H1 (cell line): Measurements from ENCODE around the gene VSIG2. TPM values are rescaled to one million over a fixed set of nuclear protein-coding genes. Genes with fewer than 3 reads are reported as not detected.
A peak's percentile ranks its signal among the peaks of the same experiment; 100 is the strongest.

Experiments used
- FOSL1 ChIP-seq: IDR thresholded peaks from 2 replicates; pipeline ENCODE4 v1.6.1; 2011; ENCODE audit warnings: mild to moderate bottlenecking, low read depth, low read length, moderate library complexity; ENCODE audit not compliant: insufficient read depth
- SIRT6 ChIP-seq: IDR thresholded peaks from one replicate; pipeline ENCODE4 v1.7.1; 2012; ENCODE audit warnings: low read length, inconsistent platforms
- SIX5 ChIP-seq: IDR thresholded peaks from 2 replicates; pipeline ENCODE4 v1.6.1; 2011; ENCODE audit warnings: mild to moderate bottlenecking, low read depth, low read length
- SP2 ChIP-seq: IDR thresholded peaks from 2 replicates; pipeline ENCODE4 v1.6.1; 2012; ENCODE audit warnings: mild to moderate bottlenecking, low read length, inconsistent platforms
- SUZ12 ChIP-seq: fragments of 200-600 bp; sonication (generic); IDR thresholded peaks from 2 replicates; pipeline ENCODE4 v1.6.1; 2012; ENCODE audit warnings: mild to moderate bottlenecking, inconsistent platforms, low read length, moderate library complexity, mixed read lengths
- TAF1 ChIP-seq: IDR thresholded peaks from 2 replicates; pipeline ENCODE4 v1.6.1; 2011; ENCODE audit warnings: mild to moderate bottlenecking, low read depth, low read length
- polyA plus RNA-seq, 7 experiments: library from polyadenylated mRNA; depleted of rRNA in 3 of 7; stranded (reverse) in 5 of 7; unstranded in 2 of 7; fragments of >200 nt in 5 of 7; fragments of 200-250 nt in 2 of 7; gene quantifications; 1 replicate in 5 of 7; 2 replicates in 1 of 7; 4 replicates in 1 of 7; pipeline versions ENCODE4 v1.2.1 to v1.2.3, GENCODE V29; 2011 to 2013; ENCODE audit warnings: missing spikeins in 2 of 7, mixed read lengths in 2 of 7
- total RNA-seq: library from RNA; stranded (reverse); fragmentation: NEBNext Ultra II Directional; extraction: Animal tissue kit (Norgen Biotek cat#: 25700); gene quantifications from 2 replicates; pipeline ENCODE4 v1.2.1, GENCODE V29; 2021

Gene VSIG2
- total and polyA plus RNA-seq, 2 of the 8 experiments (the other 6 are each of a cell fraction or from before 2014, with no cell fraction given) = 0.18 TPM; not detected in 1

GRCh38 chr11:124752471-124753102, 532 bp upstream of the VSIG2 start (continued):
- no peak for TF ChIP-seq SIX5
- no peak for TF ChIP-seq FOSL1
- TF ChIP-seq TAF1 = no peak
- TF ChIP-seq SUZ12 = peak; percentile 60
- TF ChIP-seq SIRT6 = no peak
- no peak for TF ChIP-seq SP2
- TF ChIP-seq, all 59 proteins: peak for 3
